ENCODE data around the gene SLC8A2. TPM values are rescaled to one million over a fixed set of nuclear protein-coding genes. Genes with fewer than 3 reads are reported as not detected.

The SLC8A2 gene
- total RNA-seq, 2 donors from 2014 or later = 0.56 to 0.67 TPM

GRCh38 chr19:47469719-47470118 lies 2.0 kb downstream of the SLC8A2 start:
- intact Hi-C loops (cut with DNase I) = no loop called here
- no peak for DNase-seq (ENCODE audit: low spot score)

- intact Hi-C loops (cut with DNase I) = no loop called here
- no peak for DNase-seq (ENCODE audit: low spot score)
Observed at GRCh38 chr19:47469363-47469700, 2.4 kb downstream of the SLC8A2 start.

GRCh38 chr19:47467914-47468313 lies 3.8 kb downstream of the SLC8A2 start:
- intact Hi-C loops (cut with DNase I) = no loop called here
- DNase-seq (ENCODE audit: low spot score) = no peak

GRCh38 chr19:47465957-47466356 lies 5.7 kb downstream of the SLC8A2 start:
- no peak for DNase-seq (ENCODE audit: low spot score)
- intact Hi-C loops (cut with DNase I) = no loop called here

- no peak for DNase-seq (ENCODE audit: low spot score)
- intact Hi-C loops (cut with DNase I) = no loop called here
Observed at GRCh38 chr19:47464675-47465419, 6.8 kb downstream of the SLC8A2 start.

GRCh38 chr19:47461876-47462275 lies 9.8 kb downstream of the SLC8A2 start:
- intact Hi-C loops (cut with DNase I) = no loop called here
- no peak for DNase-seq (ENCODE audit: low spot score)

GRCh38 chr19:47459477-47459876 lies 12.2 kb downstream of the SLC8A2 start:
- intact Hi-C loops (cut with DNase I) = no loop called here
- DNase-seq (ENCODE audit: low spot score) = no peak

- no peak for DNase-seq (ENCODE audit: low spot score)
- intact Hi-C loops (cut with DNase I) = no loop called here
Observed at GRCh38 chr19:47458672-47459071, 13.0 kb downstream of the SLC8A2 start.

GRCh38 chr19:47456721-47457474 lies 14.8 kb downstream of the SLC8A2 start:
- intact Hi-C loops (cut with DNase I) = no loop called here

GRCh38 chr19:47450478-47450877 lies 21.2 kb downstream of the SLC8A2 start:
- no peak for DNase-seq (ENCODE audit: low spot score)

More at GRCh38 chr19:47456721-47457474, 14.8 kb downstream of the SLC8A2 start:
- DNase-seq (ENCODE audit: low spot score) = no peak

GRCh38 chr19:47448360-47448727 lies 23.3 kb downstream of the SLC8A2 start:
- DNase-seq (ENCODE audit: low spot score) = no peak
- intact Hi-C loops (cut with DNase I) = no loop called here

More at GRCh38 chr19:47450478-47450877, 21.2 kb downstream of the SLC8A2 start:
- intact Hi-C loops (cut with DNase I) = no loop called here

GRCh38 chr19:47447470-47448359 lies 24.0 kb downstream of the SLC8A2 start:
- intact Hi-C loops (cut with DNase I) = no loop called here
- DNase-seq (ENCODE audit: low spot score) = no peak

GRCh38 chr19:47446534-47447469 lies 24.9 kb downstream of the SLC8A2 start:
- intact Hi-C loops (cut with DNase I) = no loop called here
- no peak for DNase-seq (ENCODE audit: low spot score)

GRCh38 chr19:47445937-47446402 lies 25.7 kb downstream of the SLC8A2 start:
- no peak for DNase-seq (ENCODE audit: low spot score)
- intact Hi-C loops (cut with DNase I) = no loop called here

GRCh38 chr19:47445527-47445926 lies 26.2 kb downstream of the SLC8A2 start:
- no peak for DNase-seq (ENCODE audit: low spot score)
- intact Hi-C loops (cut with DNase I) = no loop called here

GRCh38 chr19:47444388-47444821 lies 27.3 kb downstream of the SLC8A2 start:
- no peak for DNase-seq (ENCODE audit: low spot score)
- intact Hi-C loops (cut with DNase I) = no loop called here

GRCh38 chr19:47443331-47443730 lies 28.4 kb downstream of the SLC8A2 start:
- intact Hi-C loops (cut with DNase I) = no loop called here
- no peak for DNase-seq (ENCODE audit: low spot score)

GRCh38 chr19:47438793-47439220 lies 32.9 kb downstream of the SLC8A2 start:
- intact Hi-C loops (cut with DNase I) = loop anchor here in 1 of 2 donors (5.0 kb wide), 1 partner anchor 258 kb away; no protein-coding TSS in a partner anchor
- no peak for DNase-seq (ENCODE audit: low spot score)

All from posterior vena cava (tissue), 2 donors.